GM19328 (cell line): ENCODE data around the gene CYP4F2.
A peak's percentile ranks its signal among the peaks of the same experiment; 100 is the strongest.
"Not testable (repeated sequence)": the region's sequence is repeated elsewhere in the genome, so short reads cannot be mapped to it uniquely, and the experiment has no call there.

Experiments used
- ATAC-seq: cut with Tn5 transposase; IDR thresholded peaks from one replicate; pipeline ENCODE4 v1.9.1; 2021; ENCODE audit warnings: mild to moderate bottlenecking, moderate library complexity; ENCODE audit not compliant: unreplicated experiment

Gene CYP4F2

DNA sequence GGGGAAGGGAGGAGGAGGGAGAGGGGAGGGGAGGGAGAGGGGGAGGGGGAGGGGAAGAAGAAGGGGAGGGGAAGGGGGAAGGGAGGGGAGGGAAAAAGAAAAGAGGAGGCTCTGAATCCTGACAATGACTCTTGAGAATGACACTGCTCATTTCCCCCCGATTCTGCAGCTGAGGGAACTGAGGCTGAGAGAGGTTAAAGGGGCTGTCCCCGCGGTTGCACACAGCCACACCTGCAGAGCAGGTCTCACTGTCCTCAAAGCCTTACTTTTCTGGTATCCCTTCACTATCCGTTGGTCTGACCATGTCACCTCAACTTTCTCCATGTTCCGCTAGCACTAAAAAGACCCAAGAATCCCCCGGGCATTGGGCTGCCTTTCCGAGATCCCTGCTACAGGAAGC lies 35.4 kb downstream of the CYP4F2 start:
- no peak for ATAC-seq

DNA sequence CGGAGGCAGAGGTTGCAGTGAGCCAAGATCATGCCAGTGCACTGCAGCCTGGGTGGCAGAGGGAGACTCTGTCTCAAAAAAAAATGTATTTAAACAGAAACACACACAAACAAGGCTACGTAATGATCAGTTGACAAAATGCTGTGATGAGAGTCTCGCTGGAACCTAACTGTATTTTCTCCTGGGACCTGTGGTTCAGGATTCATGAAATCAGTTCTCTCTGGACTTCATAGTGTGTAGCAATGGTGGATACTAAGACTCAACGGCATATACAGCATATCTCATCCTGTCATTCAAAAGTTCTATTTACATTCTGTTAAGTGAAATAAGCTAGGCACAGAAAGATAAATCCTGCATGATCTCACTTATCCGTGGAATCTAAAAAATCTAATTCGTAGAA lies 37.4 kb downstream of the CYP4F2 start:
- ATAC-seq, result no peak

DNA sequence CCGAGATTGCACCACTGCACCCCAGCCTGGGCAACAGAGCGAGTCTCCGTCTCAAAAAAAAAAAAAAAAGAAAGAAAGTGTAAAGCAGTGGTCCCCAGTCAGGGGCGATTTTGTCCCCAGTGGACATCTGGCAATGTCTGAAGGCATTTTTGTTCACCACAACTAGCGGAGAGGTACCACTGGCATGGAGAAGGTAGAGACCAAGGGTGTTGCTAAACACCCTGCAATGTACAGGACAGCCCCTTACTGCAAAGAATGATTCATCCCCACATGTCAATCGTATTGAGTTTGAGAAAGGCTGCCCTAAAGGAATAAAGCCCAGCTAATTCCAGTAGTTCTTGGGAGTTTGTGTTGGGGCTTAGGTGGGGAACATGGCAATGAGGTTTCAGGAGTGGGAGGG lies 38.7 kb downstream of the CYP4F2 start:
- ATAC-seq, result no peak

DNA sequence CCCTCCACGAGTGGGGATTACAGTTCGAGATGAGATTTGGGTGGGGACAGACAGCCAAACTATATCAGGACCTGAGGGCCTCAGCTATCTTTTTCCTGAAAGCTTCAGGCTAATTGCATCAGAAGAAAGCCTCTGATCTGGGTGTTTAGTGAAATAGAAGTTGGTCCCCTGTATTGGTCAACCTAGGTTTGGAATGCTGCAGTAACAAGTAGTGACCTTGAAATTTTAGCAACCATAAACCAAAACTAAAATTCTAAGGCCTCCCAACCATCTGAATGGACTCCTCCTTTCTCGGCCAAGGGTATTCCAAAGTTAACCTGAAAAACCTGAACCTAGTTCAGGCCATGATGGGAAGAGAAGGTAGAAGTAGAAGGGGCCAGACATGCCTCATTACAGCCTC lies 47.5 kb downstream of the CYP4F2 start:
- ATAC-seq, result no peak

DNA sequence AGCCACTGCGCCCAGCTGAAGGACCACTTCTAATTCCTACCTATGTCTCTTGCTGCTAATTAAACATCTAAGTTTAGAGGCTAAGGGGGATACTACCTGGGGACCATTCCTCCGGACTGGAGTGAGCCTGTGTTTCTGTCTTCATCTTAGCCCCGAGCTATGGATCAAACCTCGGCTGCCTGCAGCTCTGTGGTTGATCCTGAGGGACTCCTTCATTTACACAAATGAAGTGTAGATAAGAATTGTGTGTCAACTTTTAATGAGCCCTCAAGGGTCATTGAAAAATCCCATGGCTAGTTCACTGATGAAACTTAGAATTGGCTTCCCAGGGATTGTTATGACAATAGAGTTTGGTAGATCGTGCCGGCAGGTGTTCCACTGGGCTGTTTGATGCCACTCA lies 51.0 kb downstream of the CYP4F2 start:
- ATAC-seq, result no peak

DNA sequence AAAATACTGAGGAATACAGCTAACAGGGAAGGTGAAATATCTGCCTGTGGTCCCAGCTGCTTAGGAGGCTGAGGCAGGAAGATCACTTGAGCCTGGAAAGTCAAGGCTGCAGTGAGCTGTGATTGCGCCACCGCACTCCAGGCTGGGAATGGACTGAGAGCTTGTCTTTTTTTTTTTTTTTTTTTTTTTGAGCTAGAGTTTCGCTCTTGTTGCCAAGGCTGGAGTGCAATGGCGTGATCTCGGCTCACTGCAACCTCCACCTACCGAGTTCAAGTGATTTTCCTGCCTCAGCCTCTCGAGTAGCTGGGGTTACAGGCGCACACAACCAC lies 54.0 kb downstream of the CYP4F2 start:
- ATAC-seq, result not testable (repeated sequence)

DNA sequence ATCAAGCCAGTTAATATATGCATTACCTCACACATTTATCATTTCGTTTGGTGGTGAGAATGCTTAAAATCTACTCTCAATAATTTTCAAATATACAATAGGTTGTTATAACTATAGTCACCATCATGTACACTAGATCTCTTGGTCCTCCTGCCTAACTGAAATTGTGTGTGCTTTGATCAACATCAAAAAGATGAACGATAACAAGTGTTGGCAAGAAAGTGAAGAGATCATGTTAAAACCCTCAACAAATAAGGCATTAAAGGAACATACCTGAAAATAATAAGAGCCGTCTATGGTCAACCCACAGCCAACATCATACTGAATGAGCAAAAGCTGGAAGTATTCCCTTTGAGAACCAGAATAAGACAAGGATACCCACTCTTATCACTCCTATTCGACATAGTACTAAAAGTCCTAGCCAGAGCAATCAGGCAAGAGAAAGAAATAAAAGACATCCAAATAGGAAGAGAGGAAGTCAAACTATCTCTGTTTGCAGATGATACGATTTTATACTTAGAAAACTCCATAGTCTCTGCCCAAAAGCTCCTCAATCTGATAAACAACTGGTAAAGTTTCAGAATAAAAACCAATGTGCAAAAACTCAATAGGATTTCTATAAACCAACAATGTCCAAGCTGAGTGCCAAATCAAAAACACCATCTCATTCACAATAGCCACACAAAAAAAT lies 54.5 kb downstream of the CYP4F2 start:
- ATAC-seq, result no peak

DNA sequence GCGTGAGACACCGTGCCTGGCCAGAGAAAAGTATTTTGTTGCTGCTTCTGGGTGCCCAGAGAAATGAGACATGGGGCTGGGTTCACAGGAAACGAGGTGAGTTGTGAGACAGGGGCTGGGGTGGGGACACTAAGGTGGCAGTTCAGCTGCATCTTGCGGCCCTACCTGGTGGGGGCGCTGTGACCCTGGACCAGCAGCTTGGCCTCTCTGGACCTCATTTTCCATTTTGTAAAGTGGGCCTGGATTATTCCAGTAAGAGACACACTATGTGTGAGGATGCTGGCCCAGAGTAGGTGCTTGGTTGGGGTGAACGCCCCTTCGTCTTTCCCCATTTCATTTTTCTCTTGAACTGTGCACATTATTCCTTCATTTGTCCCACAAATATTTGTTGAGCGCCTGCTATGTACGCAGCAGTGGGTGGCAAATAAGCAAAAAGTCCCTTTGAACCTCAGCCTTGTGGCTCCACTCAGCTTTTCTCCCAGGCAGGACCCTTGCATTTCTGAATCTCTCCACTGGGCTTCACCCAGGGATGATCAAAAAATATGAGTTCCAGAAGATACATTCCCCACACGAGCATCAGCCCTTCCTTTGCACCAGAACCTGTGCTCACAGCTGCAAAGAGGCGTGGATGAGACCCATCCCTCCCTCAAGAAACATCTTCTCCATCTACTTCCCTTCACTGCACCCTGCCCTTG lies 55.9 kb downstream of the CYP4F2 start:
- ATAC-seq, result no peak

DNA sequence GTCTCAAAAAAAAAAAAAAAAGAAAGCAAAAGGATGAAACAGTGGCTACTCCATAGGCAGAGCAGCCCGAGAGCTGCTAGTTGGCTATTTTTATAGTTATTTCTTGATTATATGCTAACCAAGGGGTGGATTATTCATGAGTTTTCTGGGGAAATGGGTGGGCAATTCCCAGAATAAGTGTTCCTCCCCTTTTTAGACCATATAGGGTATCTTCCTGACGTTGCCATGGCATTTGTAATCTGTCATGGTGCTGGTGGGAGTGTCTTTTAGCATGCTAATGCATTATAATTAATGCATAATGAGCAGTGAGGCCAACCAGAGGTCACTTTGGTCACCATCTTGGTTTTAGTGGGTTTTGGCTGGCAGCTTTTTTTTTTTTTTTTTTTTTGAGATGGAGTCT lies 57.0 kb downstream of the CYP4F2 start:
- no peak for ATAC-seq

DNA sequence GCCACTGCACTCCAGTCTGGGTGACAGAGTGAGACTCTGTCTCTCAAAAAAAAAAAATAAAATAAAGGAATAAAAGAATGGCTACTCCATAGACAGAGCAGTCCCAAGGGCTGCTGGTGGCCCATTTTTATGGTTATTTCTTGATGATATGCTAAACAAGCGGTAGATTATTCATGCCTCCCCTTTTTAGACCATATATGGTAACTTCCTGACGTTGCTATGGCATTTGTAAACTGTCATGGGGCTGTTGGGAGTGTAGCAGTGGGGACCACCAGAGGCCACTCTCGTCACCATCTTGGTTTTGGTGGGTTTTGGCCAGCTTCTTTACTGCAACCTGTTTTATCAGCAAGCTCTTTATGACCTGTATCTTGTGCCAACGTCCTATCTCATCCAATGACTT lies 58.0 kb downstream of the CYP4F2 start:
- ATAC-seq, result not testable (repeated sequence)

DNA sequence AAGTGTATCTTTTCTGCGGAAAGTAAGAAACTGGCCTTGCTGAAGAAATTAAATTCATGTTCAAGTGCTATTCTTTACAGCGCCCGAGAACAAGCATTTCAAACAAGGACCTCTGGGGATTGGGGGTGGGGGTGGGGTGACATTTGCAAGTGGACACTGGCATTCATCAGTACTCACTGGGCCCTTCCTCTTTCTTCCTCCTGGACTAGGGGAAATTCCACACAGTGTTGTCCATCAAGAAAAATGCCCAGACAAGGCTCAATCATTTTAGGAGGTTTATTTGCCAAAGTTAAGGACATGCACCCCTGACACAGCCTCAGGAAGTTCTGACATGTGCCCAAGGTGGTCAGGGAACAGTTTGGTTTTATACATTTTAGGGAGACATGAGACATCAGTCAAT lies 59.5 kb downstream of the CYP4F2 start:
- no peak for ATAC-seq

DNA sequence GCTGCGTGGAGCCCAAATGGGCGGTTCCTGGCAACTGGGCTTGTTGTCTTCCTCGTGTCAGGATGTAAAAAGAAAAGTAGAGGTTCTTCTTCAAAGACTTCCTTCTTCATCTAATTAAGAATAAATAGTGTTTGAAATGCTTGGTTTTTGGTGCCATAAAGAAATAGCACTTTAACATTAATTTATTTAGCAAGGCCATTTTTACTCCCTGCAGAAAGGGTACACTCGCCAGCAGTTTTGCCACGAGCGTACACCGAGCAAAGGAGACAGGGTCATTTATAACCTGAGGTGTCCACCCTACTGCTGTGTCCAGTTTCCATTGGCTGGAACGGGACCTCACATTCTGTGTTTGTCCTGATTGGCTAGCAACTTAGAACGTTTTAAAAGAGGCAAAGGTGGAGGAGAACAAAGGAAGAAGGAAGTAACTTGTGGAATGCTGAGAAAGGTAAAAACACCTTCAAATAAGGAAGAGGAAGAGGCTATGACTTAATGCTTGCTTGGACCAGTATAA lies 60.6 kb downstream of the CYP4F2 start:
- no peak for ATAC-seq

DNA sequence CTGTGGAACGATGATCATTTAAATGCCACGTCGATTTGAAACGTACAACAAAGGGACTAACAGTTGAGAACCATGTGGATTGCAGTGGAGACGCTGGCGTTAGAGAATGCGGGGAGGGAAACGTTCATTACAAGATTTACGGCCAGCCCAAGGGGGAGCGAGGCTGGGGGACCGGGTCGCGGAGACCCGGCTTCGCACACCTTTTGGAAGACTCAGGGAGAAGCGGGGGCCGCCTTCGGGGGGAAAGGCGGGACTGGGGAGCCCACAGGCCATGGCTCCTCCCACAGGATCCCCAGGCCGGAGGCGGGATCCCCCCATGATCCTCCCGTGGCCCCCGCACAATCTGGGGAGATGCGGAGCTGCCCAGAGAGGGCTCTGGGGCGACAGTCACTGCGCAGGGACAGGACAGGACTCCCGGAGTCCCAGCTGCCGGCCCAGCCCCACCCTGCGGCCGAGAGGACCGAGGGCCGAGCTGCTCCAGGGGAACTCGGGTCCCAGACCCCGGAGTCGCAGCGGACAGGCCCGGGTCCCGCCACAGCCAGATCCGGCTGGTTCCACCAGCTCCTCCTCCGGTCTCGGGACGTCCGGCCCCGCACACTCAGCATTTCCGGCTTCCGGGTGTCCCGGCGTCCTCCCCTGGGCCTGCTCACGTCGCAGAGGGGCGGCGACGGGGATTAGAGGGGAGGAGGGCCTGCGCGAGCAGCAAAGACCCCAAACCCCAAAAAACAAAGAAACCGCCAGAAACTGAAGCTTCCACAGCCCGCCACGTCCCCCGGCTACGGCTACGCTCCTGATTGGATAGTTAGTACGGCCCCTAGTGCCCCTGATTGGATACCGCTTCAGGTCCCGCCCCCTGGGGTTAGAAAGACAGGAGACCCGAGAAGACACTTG lies 61.3 kb downstream of the CYP4F2 start:
- peak; percentile 91 for ATAC-seq

DNA sequence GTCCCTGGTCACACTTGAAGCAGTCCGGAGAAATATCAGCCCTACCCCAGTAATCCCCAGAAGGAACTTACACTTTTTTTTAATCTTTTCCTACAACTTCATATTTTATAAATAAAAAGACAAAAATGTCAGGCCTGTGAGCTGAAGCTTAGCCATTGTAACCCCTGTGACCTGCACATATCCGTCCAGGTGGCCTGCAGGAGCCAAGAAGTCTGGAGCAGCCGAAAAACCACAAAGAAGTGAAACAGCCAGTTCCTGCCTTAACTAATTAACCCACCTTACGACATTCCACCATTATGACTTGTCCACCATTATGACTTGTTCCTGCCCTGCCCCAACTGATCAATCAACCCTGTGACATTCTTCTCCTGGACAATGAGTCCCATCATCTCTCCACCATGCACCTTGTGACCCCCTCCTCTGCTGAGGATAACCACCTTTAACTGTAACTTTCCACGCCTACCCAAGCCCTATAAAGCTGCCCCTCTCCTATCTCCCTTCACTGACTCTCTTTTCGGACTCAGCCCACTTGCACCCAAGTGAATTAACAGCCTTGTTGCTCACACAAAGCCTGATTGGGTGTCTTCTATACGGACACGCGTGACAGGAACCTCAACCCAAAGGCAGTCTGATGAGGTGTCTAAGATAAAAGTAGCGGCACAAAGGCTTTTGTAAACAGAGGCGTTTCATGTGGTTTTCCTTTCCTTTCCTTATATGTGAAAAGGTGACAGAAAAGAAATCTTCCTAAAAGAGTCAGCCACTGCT lies 62.1 kb downstream of the CYP4F2 start:
- ATAC-seq, result not testable (repeated sequence)

DNA sequence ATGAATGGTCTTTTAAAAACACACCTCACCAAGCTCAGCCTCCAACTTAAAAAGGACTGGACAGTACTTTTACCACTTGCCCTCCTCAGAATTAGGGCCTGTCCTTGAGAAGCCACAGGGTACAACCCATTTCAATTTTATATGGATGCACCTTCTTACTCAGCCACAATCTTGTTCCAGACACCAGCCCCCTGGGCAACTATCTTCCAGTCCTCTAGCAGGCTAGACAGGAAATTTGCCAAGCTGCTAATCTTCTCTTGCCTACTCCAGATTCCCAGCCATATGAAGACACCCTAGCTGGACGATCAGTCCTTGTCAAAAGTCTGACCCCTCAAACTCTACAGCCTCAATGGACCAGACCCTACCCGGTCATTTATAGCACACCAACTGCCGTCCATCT lies 63.6 kb downstream of the CYP4F2 start:
- not testable (repeated sequence) for ATAC-seq

DNA sequence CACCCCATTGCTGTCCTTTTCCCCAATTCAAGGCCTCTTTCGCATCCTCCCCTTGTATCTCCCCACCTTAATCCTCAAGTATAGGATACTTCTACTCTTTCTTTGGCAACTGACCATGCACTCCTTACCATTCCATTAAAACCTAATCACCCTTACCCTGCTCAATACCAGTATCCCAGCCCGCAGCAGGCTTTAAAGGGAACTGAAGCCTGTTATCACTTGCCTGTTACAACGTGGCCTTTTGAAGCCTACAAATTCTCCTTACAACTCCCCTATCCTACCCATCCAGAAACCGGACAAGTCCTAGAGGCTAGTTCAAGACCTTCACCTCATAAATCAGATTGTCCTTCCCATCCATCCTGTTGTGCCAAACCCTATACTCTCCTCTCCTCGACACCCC lies 66.2 kb downstream of the CYP4F2 start:
- no peak for ATAC-seq

DNA sequence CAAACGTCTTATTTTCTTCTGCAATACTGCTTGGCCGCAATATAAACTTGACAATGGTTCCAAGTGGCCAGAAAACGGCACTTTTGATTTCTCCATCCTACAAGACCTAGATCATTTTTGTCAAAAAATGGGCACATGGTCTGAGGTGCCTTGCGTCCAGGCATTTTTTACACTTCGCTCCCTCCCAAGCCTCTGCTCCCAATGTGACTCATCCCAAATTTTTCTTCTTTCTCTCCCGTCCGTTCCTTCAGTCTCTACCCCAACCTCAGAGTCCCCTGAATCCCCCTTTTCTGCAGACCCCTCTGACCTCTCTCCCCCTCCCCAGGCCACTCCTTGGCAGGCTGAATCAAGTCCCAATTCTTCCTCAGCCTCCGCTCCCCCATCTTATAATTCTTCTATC lies 68.1 kb downstream of the CYP4F2 start:
- ATAC-seq, result no peak

DNA sequence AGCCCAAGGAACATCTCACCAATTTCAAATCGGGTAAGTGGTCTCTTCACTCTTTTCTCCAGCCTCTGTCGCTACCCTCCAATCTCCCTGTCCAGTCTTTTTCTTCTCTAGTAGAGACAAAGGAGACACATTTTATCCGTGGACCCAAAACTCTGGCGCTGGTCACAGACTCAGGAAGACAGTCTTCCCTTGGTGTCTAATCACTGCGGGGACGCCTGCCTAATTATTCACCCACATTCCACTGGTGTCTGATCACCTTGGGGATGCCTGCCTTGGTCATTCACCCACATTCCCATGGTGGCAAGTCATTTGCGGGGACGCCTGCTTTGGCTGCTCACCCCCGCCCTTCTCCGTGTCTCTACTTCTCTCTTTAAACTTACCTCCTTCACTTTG lies 68.6 kb downstream of the CYP4F2 start:
- no peak for ATAC-seq

DNA sequence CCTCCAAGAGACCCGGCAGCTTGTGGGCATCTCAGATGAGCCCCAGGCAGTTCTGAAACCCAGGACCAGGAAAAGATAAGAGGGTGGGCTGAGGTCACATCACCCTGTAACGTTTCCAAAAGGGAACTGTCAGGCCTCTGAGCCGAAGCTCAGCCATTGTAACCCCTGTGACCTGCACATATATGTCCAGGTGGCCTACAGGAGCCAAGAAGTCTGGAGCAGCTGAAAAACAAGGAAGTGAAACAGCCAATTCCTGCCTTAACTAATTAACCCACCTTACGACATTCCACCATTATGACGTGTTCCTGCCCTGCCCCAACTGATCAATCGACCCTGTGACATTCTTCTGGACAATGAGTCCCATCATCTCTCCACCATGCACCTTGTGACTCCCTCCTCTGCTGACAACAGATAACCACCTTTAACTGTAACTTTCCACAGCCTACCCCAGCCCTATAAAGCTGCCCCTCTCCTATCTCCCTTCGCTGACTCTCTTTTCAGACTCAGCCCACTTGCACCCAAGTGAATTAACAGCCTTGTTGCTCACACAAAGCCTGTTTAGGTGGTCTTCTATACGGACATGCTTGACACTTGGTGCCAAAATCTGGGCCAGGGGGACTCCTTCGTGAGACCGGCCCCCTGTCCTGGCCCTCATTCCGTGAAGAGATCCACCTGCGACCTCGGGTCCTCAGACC lies 69.1 kb downstream of the CYP4F2 start:
- not testable (repeated sequence) for ATAC-seq

DNA sequence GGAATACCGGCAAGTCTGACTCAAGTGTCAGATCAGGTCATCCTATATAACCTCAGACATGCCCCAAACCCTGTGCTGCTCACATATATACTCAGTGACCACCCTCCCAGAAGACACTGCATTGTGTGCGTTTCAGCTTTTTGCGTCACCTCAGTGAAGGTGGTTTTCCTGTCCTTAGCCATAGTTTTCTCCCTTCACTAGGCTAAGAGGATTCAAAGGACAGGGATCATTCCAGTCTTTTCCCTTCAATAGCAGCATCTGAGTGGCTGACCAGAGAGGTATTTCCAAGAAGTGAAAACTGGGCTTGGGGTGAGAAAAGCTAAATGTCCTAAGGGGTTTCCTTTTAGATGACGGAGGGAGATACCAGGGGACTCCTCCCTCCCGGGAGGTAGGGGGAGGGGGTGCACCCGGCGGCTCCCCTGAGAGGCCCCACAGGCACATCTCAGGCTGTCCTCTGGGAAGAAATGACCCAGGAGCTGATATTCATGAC lies 69.7 kb downstream of the CYP4F2 start:
- ATAC-seq, result no peak
